Ascending aorta (tissue), 2 donors: ENCODE data around the gene PRLR. TPM values are rescaled to one million over a fixed set of nuclear protein-coding genes. Genes with fewer than 3 reads are reported as not detected.

Source experiments
- DNase-seq, 2 donors: peaks; one replicate each; pipeline ENCODE4 v3.0.0-alpha.2; 2019; ENCODE audit warnings: low spot score in 2 of 2
- H3K27ac ChIP-seq, 2 donors: fragments of 200-600 bp; sonication (generic); one replicate each; pipeline ENCODE4 v1.5.1; 2016 to 2017; ENCODE audit warnings: mild to moderate bottlenecking in 1 of 2
- H3K27me3 ChIP-seq: fragments of 200-600 bp; sonication (generic); one replicate; pipeline ENCODE4 v1.5.1; 2017
- H3K36me3 ChIP-seq, 2 donors: fragments of 200-600 bp; sonication (generic); one replicate each; pipeline ENCODE4 v1.5.1; 2016
- H3K4me1 ChIP-seq, 2 donors: fragments of 200-600 bp; sonication (generic); one replicate each; pipeline ENCODE4 v1.5.1; 2016 to 2017; ENCODE audit warnings: mild to moderate bottlenecking in 1 of 2
- H3K4me3 ChIP-seq, 2 donors: fragments of 200-600 bp; sonication (generic); one replicate each; pipeline ENCODE4 v1.5.1; 2016 to 2017; ENCODE audit warnings: mild to moderate bottlenecking in 1 of 2
- H3K9me3 ChIP-seq, 2 donors: fragments of 200-600 bp; sonication (generic); one replicate each; pipeline ENCODE4 v1.5.1; 2016
- CTCF ChIP-seq, 3 experiments: fragments of 200-600 bp in 2 of 3; fragments of 450-650 bp in 1 of 3; sonication (generic) in 2 of 3; IDR thresholded peaks; one replicate each; pipeline ENCODE4 v1.5.1; 2016 to 2019; ENCODE audit warnings: antibody characterized with exemption in 3 of 3, mild to moderate bottlenecking in 1 of 3, moderate library complexity in 1 of 3
- intact Hi-C: fragments of 100-400 bp; cut with DNase I; formaldehyde crosslinking; loops from one replicate; pipeline ENCODE4 v1.15.1; 2023
- total RNA-seq: library from RNA; depleted of rRNA; stranded (reverse); fragments of >200 nt; gene quantifications from one replicate; pipeline ENCODE4 v1.1.0, GENCODE V29; 2016

The PRLR gene
- total RNA-seq, 1 donor from 2014 or later, result 0.43 TPM

GRCh38 chr5:35067985-35068384, 162.3 kb downstream of the PRLR start:
- H3K9me3 ChIP-seq, result no peaks in the 10 kb centered on the region
- DNase-seq, result no peak
- H3K27ac ChIP-seq, result no peak overlapping the region
- no peaks in the 10 kb centered on the region for H3K27me3 ChIP-seq
- no peaks in the 10 kb centered on the region for H3K36me3 ChIP-seq
- no peak for TF ChIP-seq CTCF (IDR thresholded peaks at IDR 0.05)
- no peaks in the 10 kb centered on the region for H3K4me1 ChIP-seq
- intact Hi-C loops, result no loop called here
- no peak overlapping the region for H3K4me3 ChIP-seq

- no peak for DNase-seq
- H3K4me1 ChIP-seq, result no peaks in the 10 kb centered on the region
- H3K4me3 ChIP-seq, result no peak overlapping the region
- intact Hi-C loops, result no loop called here
- H3K9me3 ChIP-seq, result no peaks in the 10 kb centered on the region
- no peaks in the 10 kb centered on the region for H3K27me3 ChIP-seq
- no peaks in the 10 kb centered on the region for H3K36me3 ChIP-seq
- H3K27ac ChIP-seq, result no peak overlapping the region
- no peak for TF ChIP-seq CTCF (IDR thresholded peaks at IDR 0.05)
These were observed 164.0 kb downstream of the PRLR start for GRCh38 chr5:35066260-35066795.

- Histone ChIP-seq H3K36me3 (no peaks in the 10 kb centered on the region), H3K27ac (no peak overlapping the region), H3K9me3 (no peaks in the 10 kb centered on the region), H3K27me3 (no peaks in the 10 kb centered on the region), H3K4me1 (no peaks in the 10 kb centered on the region), H3K4me3 (no peak overlapping the region)
- TF ChIP-seq CTCF (IDR thresholded peaks at IDR 0.05), result no peak
- intact Hi-C loops, result no loop called here
- DNase-seq, result no peak
These were observed 166.9 kb downstream of the PRLR start for GRCh38 chr5:35063414-35063813.

- Histone ChIP-seq H3K36me3 (no peaks in the 10 kb centered on the region), H3K4me1 (no peaks in the 10 kb centered on the region), H3K27me3 (no peaks in the 10 kb centered on the region), H3K27ac (no peak overlapping the region), H3K4me3 (no peak overlapping the region), H3K9me3 (no peaks in the 10 kb centered on the region)
- DNase-seq, result no peak
- TF ChIP-seq CTCF (IDR thresholded peaks at IDR 0.05), result no peak
- intact Hi-C loops, result no loop called here
These were observed 169.0 kb downstream of the PRLR start for GRCh38 chr5:35061211-35061770.

- no peaks in the 10 kb centered on the region for H3K36me3 ChIP-seq
- no peaks in the 10 kb centered on the region for H3K27me3 ChIP-seq
- H3K4me3 ChIP-seq, result no peak overlapping the region
- H3K4me1 ChIP-seq, result no peaks in the 10 kb centered on the region
- H3K27ac ChIP-seq, result no peak overlapping the region
- TF ChIP-seq CTCF (IDR thresholded peaks at IDR 0.05), result no peak
- intact Hi-C loops, result no loop called here
- H3K9me3 ChIP-seq, result no peaks in the 10 kb centered on the region
- no peak for DNase-seq
These were observed 170.1 kb downstream of the PRLR start for GRCh38 chr5:35060236-35060635.

- Histone ChIP-seq H3K9me3 (no peaks in the 10 kb centered on the region), H3K4me1 (no peaks in the 10 kb centered on the region), H3K27ac (no peak overlapping the region), H3K4me3 (no peak overlapping the region), H3K36me3 (no peaks in the 10 kb centered on the region), H3K27me3 (no peaks in the 10 kb centered on the region)
- DNase-seq, result no peak
- intact Hi-C loops, result no loop called here
- no peak for TF ChIP-seq CTCF (IDR thresholded peaks at IDR 0.05)
These were observed 171.0 kb downstream of the PRLR start for GRCh38 chr5:35059251-35059650.
